Renal pelvis (tissue), 12 donors: ENCODE results near the gene SMC4. TPM values are rescaled to one million over a fixed set of nuclear protein-coding genes. Genes with fewer than 3 reads are reported as not detected.
"Not testable (repeated sequence)": the region's sequence is repeated elsewhere in the genome, so short reads cannot be mapped to it uniquely, and the experiment has no call there.

Experiments used
- DNase-seq: peaks from one replicate; pipeline ENCODE4 v3.0.0-alpha.2; 2013
- long read RNA-seq, 16 experiments: transcript quantifications; one replicate each; lab custom pipeline, GENCODE V29; 2026
- polyA plus RNA-seq, 3 donors: library from polyadenylated mRNA; unstranded; fragments of 120-200 nt; gene quantifications; one replicate each; pipeline ENCODE4 v1.2.1, GENCODE V29; 2013; ENCODE audit not compliant: insufficient read length in 3 of 3

The SMC4 gene
- 100 to 1,000 TPM in 1 of 3 donors, 10 to 100 TPM in 2; 93.8 to 112 (median 96.8) TPM for polyA plus RNA-seq
- long read RNA-seq, donor 1, full-length matches to known transcripts = 6 of 23 reads
- long read RNA-seq, donor 1, partial matches to known transcripts = 17 of 23 reads
- long read RNA-seq, donor 1, other reads (novel, unspliced or antisense) = 0 of 23 reads
- long read RNA-seq, donor 2, full-length matches to known transcripts = 4 of 24 reads
- long read RNA-seq, donor 2, partial matches to known transcripts = 20 of 24 reads
- long read RNA-seq, donor 2, other reads (novel, unspliced or antisense) = 0 of 24 reads
- long read RNA-seq, donor 3, full-length matches to known transcripts = 5 of 29 reads
- long read RNA-seq, donor 3, partial matches to known transcripts = 24 of 29 reads
- long read RNA-seq, donor 3, other reads (novel, unspliced or antisense) = 0 of 29 reads
- long read RNA-seq, donor 4, full-length matches to known transcripts = 7 of 17 reads
- long read RNA-seq, donor 4, partial matches to known transcripts = 10 of 17 reads
- long read RNA-seq, donor 4, other reads (novel, unspliced or antisense) = 0 of 17 reads
- long read RNA-seq, donor 5 = 0 reads
- long read RNA-seq, donor 6, full-length matches to known transcripts = 4 of 41 reads
- long read RNA-seq, donor 6, partial matches to known transcripts = 37 of 41 reads
- long read RNA-seq, donor 6, other reads (novel, unspliced or antisense) = 0 of 41 reads
- long read RNA-seq, donor 7, full-length matches to known transcripts = 3 of 33 reads
- long read RNA-seq, donor 7, partial matches to known transcripts = 30 of 33 reads
- long read RNA-seq, donor 7, other reads (novel, unspliced or antisense) = 0 of 33 reads
- long read RNA-seq, donor 8, full-length matches to known transcripts = 3 of 3 reads
- long read RNA-seq, donor 8, partial matches to known transcripts = 0 of 3 reads
- long read RNA-seq, donor 8, other reads (novel, unspliced or antisense) = 0 of 3 reads
- long read RNA-seq, donor 9, partial matches to known transcripts = 9 of 10 reads
- long read RNA-seq, donor 9, other reads (novel, unspliced or antisense) = 0 of 10 reads
- long read RNA-seq, donor 10, full-length matches to known transcripts = 7 of 44 reads
- long read RNA-seq, donor 10, partial matches to known transcripts = 37 of 44 reads
- long read RNA-seq, donor 10, other reads (novel, unspliced or antisense) = 0 of 44 reads
- long read RNA-seq, donor 11, partial matches to known transcripts = 9 of 9 reads
- long read RNA-seq, donor 11, other reads (novel, unspliced or antisense) = 0 of 9 reads
- long read RNA-seq, donor 12, full-length matches to known transcripts = 5 of 43 reads
- long read RNA-seq, donor 12, partial matches to known transcripts = 38 of 43 reads
- long read RNA-seq, donor 12, other reads (novel, unspliced or antisense) = 0 of 43 reads
- long read RNA-seq, donor 13, partial matches to known transcripts = 6 of 11 reads
- long read RNA-seq, donor 13, other reads (novel, unspliced or antisense) = 0 of 11 reads
- long read RNA-seq, donor 14 = 0 reads
- long read RNA-seq, donor 15, full-length matches to known transcripts = 4 of 46 reads
- long read RNA-seq, donor 15, partial matches to known transcripts = 42 of 46 reads
- long read RNA-seq, donor 15, other reads (novel, unspliced or antisense) = 0 of 46 reads
- long read RNA-seq, donor 16, partial matches to known transcripts = 0 of 1 reads
- long read RNA-seq, donor 16, other reads (novel, unspliced or antisense) = 0 of 1 reads

DNA sequence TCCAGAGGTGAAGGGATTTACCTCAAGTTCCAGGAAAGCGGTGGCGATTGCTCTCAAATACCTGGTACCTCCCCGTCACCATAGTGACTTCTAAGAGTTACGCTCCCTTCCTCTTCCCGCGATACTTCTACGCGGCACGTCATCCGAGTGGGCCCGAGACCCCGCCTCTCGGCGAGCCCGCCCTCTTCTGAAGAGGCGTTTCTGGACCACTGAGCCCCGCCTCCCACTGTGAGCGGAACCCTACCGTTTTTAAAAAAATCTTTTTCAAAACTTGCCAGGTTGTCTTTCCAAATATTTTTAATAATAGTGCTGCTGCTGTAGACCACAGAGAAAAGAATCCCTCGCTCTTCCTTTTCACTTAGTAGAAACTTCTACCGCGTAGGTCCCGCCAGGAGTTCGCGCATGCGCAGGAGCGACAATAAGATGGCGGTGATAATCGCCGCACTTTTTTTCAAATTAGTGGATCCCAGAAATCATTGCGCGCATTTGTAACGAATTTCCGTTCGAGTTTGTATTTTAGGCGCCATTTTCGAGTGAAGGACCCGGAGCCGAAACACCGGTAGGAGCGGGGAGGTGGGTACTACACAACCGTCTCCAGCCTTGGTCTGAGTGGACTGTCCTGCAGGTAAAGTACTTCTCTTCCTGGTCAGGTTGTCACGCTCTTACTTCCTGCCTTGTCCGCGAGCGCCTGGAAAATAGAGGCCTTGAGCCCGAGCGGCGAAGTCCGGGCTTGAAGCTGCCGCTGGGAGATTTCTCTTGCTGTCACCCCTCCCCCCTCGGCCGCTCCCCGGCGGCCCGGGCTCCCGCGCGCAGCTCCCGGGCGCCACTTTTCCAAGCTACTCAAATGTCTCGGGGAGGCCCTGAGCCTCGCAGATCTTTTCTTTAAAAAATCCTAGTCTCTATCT, at the start of gene SMC4, which contains the start of gene IFT80:
SMC4 (plus strand) TSS at position 526 of the 905 bp plus-strand sequence. CDS start 1,177 bp downstream, outside the sequence.
IFT80 (minus strand) TSS at position 101 of the 905 bp plus-strand sequence. CDS start 14,625 bp downstream, outside the sequence.
- DNase-seq = peak; percentile 96

DNA sequence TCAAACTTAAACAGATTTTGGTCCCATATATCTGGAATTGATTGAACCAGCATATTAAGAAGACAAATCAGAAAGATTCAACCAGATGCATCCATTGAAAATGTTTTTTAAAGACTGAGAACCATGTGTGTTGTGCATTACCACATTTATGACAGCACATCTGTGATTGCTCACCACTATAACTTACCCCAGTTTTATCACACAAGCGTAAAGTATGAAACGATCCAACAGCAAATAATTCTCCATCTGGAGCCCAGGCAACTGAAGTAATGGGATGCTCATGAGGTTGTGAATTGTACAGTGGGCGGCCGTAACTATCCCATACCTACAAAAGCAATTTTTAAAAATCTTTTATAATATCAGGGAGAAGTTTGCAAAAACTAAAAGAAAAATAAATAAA, 43.6 kb upstream of the SMC4 start:
- DNase-seq = no peak

GRCh38 chr3:160362896-160363295, 36.6 kb upstream of the SMC4 start:
- not testable (repeated sequence) for DNase-seq

- DNase-seq = no peak
Observed at GRCh38 chr3:160365869-160366522, 33.5 kb upstream of the SMC4 start.

DNA sequence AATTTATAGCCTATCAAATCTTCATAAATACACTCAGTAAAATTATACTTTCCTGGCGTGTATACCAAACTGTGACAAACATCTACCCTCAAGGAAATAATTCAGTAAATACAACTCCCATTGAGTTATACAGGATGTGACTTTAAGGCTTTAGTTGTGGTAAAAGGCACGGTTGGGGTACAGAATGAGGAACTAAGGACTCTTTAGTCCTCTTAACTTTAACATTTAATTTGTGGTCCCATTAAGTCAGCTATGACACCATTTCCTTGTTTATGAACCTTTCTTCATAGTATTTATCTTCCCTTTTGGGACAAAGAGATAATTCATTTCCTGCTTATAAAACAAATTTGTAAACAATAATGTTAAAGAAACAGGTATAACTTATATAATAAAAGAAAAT, 30.6 kb upstream of the SMC4 start:
- DNase-seq = no peak

- no peak for DNase-seq
Observed at GRCh38 chr3:160369784-160370183, 29.7 kb upstream of the SMC4 start.

- DNase-seq = no peak
Observed at GRCh38 chr3:160370987-160371857, 28.2 kb upstream of the SMC4 start.

GRCh38 chr3:160372780-160373179, 26.7 kb upstream of the SMC4 start:
- no peak for DNase-seq

- no peak for DNase-seq
Observed at GRCh38 chr3:160373655-160374054, 25.8 kb upstream of the SMC4 start.

DNA sequence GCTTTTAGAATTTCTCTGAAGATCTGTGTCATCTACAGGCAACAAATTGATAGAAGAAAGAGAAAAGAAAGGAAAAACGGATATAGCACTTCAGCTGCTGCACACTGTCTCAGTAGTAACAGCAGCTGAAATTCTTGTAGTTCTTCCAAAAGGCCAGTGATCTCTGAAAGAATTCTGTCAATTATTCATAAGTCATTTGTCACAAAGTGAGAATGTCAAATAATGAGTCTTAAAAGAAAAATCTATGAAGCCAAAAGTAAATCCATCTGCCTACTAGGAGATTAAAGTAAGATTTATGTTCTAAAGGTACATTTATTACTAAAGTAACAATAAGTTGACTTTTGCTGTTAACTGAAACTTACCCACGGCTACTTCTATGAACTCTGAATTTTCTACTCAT, 25.0 kb upstream of the SMC4 start:
- no peak for DNase-seq

- no peak for DNase-seq
Observed at GRCh38 chr3:160374925-160375324, 24.5 kb upstream of the SMC4 start.

GRCh38 chr3:160376681-160377080, 22.8 kb upstream of the SMC4 start:
- DNase-seq = no peak

- DNase-seq = no peak
Observed at GRCh38 chr3:160378331-160379109, 20.9 kb upstream of the SMC4 start.

GRCh38 chr3:160379628-160380214, 19.7 kb upstream of the SMC4 start:
- no peak for DNase-seq

DNA sequence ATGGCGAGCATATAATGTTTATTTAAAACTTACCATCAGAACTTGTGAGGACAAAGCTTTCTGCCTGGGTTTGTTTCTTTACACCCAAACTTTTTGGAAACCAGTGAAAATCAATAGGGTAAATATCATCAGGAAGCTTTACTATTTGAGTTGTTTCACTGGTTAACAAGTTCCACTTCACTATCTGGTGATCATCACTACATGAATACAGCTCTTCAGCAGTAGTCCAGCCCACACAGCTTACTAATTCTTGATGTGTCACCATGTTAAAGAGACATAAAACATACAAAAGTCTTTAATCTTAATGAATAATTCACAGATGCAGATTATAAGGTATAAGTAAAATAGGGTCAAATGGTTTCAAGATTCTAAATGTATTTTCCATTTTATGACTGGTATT, 18.0 kb upstream of the SMC4 start:
- DNase-seq = no peak

DNA sequence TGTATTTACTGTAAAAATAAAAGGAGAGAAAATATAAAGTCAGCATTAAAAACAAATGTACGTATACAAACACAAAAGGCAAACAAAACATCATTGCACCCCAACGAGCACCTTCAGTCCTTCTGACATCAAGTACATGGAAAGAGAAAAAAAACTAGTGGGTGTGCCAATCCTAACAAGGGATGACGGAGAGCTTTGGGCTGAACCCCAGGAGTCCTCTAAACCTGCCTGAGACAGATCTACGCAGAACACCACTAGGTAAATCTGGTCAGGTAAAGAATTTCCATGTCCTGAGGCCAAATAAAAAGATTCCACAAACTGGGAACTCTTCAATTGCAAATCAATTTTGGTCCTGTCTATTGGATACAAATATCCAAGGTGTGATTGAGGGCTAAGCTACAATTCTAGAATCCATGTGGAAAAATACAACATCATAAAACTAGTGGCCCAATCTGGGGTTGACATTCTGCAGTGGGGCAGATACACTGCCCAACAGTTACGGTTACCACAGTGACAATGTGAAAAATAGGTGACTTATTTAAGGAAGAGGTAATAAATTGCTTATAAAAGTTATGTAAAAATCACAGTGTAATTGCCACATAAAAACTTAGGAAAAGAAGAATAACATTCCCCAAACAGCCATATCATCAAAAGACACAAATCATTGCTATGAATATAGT, 14.7 kb upstream of the SMC4 start:
- DNase-seq = no peak
